NCI-H69 (cell line): ENCODE results near the gene ACD.

Experiments
- DNase-seq: peaks from one replicate; lab custom pipeline; 2025; lab: John Stamatoyannopoulos, UW

ACD gene

GRCh38 chr16:67675999-67676398, 15.9 kb upstream of the ACD start:
- no peak for DNase-seq

- DNase-seq, result no peak
These were observed 15.5 kb upstream of the ACD start for GRCh38 chr16:67675579-67675935.

GRCh38 chr16:67674851-67675578, 15.0 kb upstream of the ACD start:
- DNase-seq, result no peak

- peak; percentile 74 for DNase-seq
These were observed 13.9 kb upstream of the ACD start for GRCh38 chr16:67673712-67674580.

- DNase-seq, result peak; percentile 43
These were observed 12.9 kb upstream of the ACD start for GRCh38 chr16:67672739-67673662.

GRCh38 chr16:67672306-67672705, 12.2 kb upstream of the ACD start:
- no peak for DNase-seq

- DNase-seq, result no peak
These were observed 9.5 kb upstream of the ACD start for GRCh38 chr16:67669499-67670101.

- no peak for DNase-seq
These were observed 8.6 kb upstream of the ACD start for GRCh38 chr16:67668495-67669157.

GRCh38 chr16:67667817-67668494, 7.9 kb upstream of the ACD start:
- DNase-seq, result peak; percentile 75

- no peak for DNase-seq
These were observed 7.4 kb upstream of the ACD start for GRCh38 chr16:67667453-67667816.

- DNase-seq, result peak; percentile 85
These were observed 6.7 kb upstream of the ACD start, which contains the start of the genes C16orf86 and ENKD1 for GRCh38 chr16:67666559-67667452. TSS of gene C16orf86 (plus strand) at chr16:67666814. CDS start at chr16:67666971, 157 bp downstream. TSS of gene ENKD1 (minus strand) at chr16:67666750. CDS start at chr16:67666442, 308 bp downstream.

GRCh38 chr16:67666032-67666551, 6.0 kb upstream of the ACD start:
- peak; percentile 33 for DNase-seq

GRCh38 chr16:67665598-67665997, 5.5 kb upstream of the ACD start:
- no peak for DNase-seq

- no peak for DNase-seq
These were observed 4.8 kb upstream of the ACD start for GRCh38 chr16:67664871-67665270.

GRCh38 chr16:67664258-67664657, 4.2 kb upstream of the ACD start:
- no peak for DNase-seq

- no peak for DNase-seq
These were observed 3.8 kb upstream of the ACD start for GRCh38 chr16:67663877-67664222.

- DNase-seq, result peak; percentile 23
These were observed 3.3 kb upstream of the ACD start for GRCh38 chr16:67663151-67663876.

- no peak for DNase-seq
These were observed 2.6 kb upstream of the ACD start for GRCh38 chr16:67662653-67663010.
